ENCODE data around the gene UBE2M.
"Not testable (repeated sequence)": the region's sequence is repeated elsewhere in the genome, so short reads cannot be mapped to it uniquely, and the experiment has no call there.

The UBE2M gene

GRCh38 chr19:58555369-58555885 is 3.0 kb downstream of the UBE2M start:
- no peak for DNase-seq

- peak; percentile 97 to 98 (median 97) for DNase-seq
Observed at GRCh38 chr19:58554494-58555368, 3.7 kb downstream of the UBE2M start, which contains the start of gene CHMP2A. Gene CHMP2A (minus strand): TSS chr19:58555105. CDS start chr19:58554212, 893 bp downstream.

- no peak for DNase-seq
Observed at GRCh38 chr19:58553799-58554493, 4.5 kb downstream of the UBE2M start.

GRCh38 chr19:58552655-58553054 is 5.8 kb downstream of the UBE2M start:
- no peak for DNase-seq

- no peak for DNase-seq
Observed at GRCh38 chr19:58551577-58552471, 6.6 kb downstream of the UBE2M start.

GRCh38 chr19:58551123-58551497 is 7.3 kb downstream of the UBE2M start:
- no peak for DNase-seq

- DNase-seq: no peak
Observed at GRCh38 chr19:58550362-58551122, 7.9 kb downstream of the UBE2M start.

- no peak for DNase-seq
Observed at GRCh38 chr19:58549664-58550361, 8.6 kb downstream of the UBE2M start.

- DNase-seq: no peak
Observed at GRCh38 chr19:58548859-58549663, 9.3 kb downstream of the UBE2M start.

- no peak for DNase-seq
Observed at GRCh38 chr19:58547323-58548312, 10.8 kb downstream of the UBE2M start.

- DNase-seq: no peak
Observed at GRCh38 chr19:58546019-58546530, 12.3 kb downstream of the UBE2M start.

GRCh38 chr19:58545286-58546018 is 13.0 kb downstream of the UBE2M start:
- peak in 1 of 5 experiments; percentile 33 for DNase-seq

GRCh38 chr19:58544591-58545285 is 13.7 kb downstream of the UBE2M start:
- peak in 4 of 5 experiments; percentile 55 to 84 (median 70) for DNase-seq

- peak; percentile 99 to 100 (median 100) for DNase-seq
Observed at GRCh38 chr19:58543826-58544590, 14.4 kb downstream of the UBE2M start, which contains the start of gene TRIM28. Gene TRIM28 (plus strand): TSS chr19:58544064. CDS start chr19:58544758, 694 bp downstream.

GRCh38 chr19:58542641-58543372 is 15.6 kb downstream of the UBE2M start:
- not testable (repeated sequence) for DNase-seq

GRCh38 chr19:58539169-58539559 is 19.2 kb downstream of the UBE2M start:
- DNase-seq: not testable (repeated sequence)
